Stimulated activated CD8-positive, alpha-beta memory T cell treated with anti-CD3 and anti-CD28 coated beads, Interleukin-4, amount 100 ng/mL, for 4 hours (primary cell): ENCODE measurements around the gene SLC26A5.
"Not testable (repeated sequence)": the region's sequence is repeated elsewhere in the genome, so short reads cannot be mapped to it uniquely, and the experiment has no call there.

Experiments used
- DNase-seq, 2 donors: peaks; one replicate each; pipeline ENCODE4 v3.0.0-alpha.2; 2020; ENCODE audit warnings: low read depth in 2 of 2, low spot score in 1 of 2

Gene SLC26A5, protein sequence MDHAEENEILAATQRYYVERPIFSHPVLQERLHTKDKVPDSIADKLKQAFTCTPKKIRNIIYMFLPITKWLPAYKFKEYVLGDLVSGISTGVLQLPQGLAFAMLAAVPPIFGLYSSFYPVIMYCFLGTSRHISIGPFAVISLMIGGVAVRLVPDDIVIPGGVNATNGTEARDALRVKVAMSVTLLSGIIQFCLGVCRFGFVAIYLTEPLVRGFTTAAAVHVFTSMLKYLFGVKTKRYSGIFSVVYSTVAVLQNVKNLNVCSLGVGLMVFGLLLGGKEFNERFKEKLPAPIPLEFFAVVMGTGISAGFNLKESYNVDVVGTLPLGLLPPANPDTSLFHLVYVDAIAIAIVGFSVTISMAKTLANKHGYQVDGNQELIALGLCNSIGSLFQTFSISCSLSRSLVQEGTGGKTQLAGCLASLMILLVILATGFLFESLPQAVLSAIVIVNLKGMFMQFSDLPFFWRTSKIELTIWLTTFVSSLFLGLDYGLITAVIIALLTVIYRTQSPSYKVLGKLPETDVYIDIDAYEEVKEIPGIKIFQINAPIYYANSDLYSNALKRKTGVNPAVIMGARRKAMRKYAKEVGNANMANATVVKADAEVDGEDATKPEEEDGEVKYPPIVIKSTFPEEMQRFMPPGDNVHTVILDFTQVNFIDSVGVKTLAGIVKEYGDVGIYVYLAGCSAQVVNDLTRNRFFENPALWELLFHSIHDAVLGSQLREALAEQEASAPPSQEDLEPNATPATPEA

DNA sequence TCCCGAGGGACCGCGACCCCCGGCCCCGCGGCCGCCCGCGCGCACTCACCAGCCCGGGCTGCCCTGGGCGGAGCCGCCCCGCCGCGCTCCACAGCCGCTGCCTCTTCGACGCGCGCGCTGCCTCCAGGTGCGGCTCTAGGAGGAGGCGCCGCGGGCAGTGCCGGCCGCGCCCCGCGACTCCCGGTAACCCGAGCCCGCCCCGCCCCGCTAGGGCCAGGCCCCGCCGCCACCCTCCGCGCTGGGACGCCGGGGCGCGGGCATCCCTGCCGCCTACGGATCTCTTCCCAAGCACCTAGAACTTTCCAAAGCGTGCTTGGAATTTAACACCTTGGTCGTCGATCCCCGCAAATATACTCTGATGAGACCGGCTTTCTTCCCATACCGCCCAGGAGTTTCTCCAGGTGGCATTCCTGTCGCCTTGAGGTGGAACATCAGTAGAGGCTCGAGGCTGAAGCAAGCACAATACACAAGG lies at the start of gene SLC26A5:
SLC26A5 (minus strand) TSS at position 159 of the 472 bp plus-strand sequence. CDS start 24,693 bp downstream, outside the sequence.
- no peak for DNase-seq

DNA sequence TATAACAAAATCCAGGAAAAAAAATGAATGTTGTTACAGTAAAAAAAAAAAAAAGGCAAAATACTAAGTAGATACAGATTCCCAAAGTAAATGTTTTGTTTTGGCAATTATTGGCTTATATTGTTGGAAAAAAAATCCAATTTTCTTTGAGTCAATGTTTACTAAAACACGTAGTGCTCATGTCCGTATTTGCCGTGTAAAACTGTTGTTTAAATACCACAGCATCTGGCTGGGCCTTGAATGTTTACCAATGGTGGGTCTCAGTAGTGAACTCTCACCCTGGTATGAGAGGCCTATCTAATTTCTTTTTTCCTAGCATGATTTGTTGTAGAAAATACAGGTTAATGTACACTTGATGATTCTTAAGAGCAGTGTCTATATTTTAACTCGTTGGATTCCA lies 41.4 kb upstream of the SLC26A5 start:
- no peak for DNase-seq

DNA sequence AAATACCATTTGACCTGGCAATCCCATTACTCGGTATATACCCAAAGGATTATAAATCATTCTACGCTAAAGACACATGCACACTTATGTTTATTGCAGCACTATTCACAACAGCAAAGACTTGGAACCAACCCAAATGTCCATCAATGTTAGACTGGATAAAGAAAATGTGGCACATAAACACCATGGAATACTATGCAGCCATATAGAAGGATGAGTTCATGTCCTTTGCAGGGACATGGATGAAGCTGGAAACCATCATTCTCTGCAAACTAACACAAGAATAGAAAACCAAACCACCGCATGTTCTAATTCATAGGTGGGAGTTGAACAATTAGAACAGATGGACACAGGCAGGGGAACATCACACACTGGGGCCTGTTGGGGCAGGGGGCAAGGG lies 40.9 kb upstream of the SLC26A5 start:
- not testable (repeated sequence) for DNase-seq

DNA sequence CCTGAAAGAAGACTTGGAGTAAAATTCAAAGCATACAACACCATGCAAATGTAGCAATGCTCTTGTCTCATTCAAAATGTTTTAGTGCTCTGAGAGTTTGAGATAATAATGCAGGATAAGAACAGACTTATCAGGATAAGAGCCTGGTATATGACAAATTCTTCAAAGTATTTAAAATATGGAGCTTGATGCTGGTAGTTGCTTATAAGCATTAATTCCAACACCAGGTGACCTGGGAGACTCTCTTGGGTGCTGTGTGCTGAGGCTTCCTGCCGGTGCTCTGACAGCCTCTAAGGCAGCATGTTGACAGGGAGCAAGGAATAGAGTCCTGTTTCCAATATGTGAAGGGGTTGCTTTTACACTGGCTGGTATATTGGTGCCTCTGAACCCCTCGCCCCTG lies 34.8 kb upstream of the SLC26A5 start:
- no peak for DNase-seq

DNA sequence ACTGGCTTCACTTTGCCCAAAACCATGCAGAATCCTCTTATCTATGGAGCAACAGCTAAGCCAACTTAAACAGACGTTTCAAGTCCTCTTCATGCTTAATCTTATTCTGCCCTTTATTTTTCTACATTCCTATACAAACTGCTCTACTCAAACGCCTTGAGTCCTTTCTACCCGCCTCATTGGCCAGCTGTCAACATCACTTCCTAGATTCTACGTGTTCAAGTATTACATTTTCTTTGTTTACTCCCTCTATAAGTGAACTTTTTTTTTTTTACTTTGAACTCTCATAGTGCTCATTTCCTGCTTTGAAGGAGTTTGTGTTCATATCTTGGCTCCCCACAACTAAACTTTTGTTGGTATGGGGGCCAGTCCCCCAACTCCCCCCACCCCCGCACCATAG lies 28.9 kb upstream of the SLC26A5 start:
- no peak for DNase-seq

DNA sequence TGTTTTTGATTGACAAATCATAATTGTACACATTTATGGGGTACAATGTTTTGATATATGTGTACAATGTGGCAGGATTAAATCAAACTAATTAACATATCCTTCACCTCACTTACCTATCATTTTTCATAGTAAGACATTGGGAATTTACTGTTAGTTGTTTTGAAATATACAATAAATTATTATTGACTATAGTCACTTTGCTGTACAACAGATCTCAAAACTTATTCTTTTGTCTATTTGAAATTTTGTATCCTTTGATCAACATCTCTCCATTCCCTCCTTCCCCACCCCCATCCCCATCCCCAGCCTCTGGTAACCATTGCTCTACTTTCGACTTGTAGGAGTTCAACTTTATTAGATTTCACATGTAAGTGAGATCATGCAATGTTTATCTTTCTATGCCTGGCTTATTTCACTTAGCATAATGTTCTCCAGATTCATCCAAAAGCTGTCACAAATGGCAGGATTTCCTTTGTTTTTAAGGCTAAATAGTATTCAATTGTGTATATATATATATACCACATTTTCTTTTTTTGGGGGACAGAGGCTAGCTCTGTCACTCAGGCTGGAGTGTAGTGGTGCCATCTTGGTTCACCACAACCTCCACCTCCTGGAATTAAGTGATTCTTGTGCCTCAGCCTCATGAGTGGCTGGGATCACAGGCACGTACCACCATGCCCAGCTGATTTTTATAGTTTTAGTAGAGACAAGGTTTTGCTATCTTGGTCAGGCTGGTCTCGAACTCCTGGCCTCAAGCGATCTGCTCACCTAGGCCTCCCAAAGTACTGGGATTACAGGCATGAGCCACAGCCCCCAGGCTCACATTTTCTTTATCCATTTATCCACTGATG lies 23.3 kb upstream of the SLC26A5 start:
- no peak for DNase-seq

DNA sequence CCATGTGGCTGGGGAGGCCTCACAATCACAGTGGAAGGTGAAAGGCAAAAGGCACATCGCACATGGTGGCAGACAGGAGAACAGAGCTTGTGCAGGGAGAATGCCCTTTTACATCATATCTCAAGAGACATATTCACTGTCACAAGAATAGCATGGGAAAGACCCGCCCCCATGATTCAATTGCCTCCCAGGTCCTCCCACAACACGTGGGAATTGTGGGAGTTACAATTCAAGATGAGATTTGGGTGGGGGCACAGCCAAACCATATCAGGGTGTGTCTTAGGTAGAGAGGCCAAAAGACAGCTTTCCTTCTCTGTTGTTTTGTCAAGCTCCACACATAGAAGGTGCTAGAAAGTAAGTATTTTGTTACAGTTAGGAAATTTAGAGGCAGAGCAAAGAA lies 20.8 kb upstream of the SLC26A5 start:
- no peak for DNase-seq

DNA sequence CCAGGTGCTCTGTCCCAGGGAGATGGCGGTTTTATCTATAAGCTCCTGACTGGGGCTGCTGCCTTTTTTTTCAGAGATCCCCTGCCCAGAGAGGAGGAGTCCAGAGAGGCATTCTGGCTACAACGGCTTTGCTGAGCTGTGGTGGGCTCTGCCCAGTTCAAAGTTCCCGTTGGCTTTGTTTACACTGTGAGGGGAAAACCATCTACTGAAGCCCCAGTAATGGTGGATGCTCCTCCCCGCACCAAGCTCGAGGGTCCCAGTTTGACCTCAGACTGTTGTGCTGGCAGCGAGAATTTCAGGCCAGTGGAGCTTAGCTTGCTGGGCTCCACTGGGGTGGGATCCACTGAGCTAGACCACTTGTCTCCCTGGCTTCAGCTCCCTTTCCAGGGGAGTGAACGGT lies 16.4 kb upstream of the SLC26A5 start:
- DNase-seq, result no peak

DNA sequence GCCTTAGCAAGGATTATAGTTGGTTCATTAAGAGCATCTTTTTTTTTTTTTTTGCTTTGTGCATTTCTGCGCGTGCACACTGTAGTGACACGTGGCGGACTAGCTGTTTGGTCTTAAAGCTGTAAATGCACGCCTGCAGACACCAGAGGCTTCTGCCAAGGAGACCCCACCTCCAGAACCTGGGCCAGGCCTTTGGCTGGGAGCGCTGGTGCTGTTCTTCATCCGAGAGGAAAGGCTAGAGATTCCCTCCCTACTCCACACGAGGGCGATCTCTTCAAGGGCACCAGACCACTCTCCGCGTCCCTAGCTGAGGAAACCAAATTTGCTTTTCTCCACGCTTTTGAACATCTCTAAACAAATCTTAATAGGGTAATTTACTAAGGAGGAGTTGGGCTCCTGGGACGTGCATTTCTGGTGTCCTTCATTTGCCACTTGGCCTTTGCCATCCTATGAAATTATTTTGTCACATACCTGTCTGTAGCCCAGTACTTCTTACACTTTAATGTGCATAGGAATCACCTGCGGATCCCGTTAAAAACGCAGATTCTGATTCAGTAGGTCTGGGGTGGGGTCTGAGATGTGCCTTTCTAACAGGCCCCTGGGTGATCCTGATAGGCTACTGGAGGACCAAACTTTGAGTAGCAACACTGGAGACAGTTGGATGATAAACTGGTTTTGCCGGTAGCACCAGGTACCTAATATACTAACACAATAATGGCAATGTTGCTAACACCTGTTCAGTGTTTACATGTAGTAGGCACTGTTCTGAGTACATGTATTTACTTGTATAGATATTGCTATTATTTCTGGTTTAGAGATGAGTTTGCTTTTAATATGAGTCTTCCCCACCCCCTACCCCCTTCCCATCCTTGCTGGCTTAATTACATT lies 1.3 kb upstream of the SLC26A5 start:
- no peak for DNase-seq

DNA sequence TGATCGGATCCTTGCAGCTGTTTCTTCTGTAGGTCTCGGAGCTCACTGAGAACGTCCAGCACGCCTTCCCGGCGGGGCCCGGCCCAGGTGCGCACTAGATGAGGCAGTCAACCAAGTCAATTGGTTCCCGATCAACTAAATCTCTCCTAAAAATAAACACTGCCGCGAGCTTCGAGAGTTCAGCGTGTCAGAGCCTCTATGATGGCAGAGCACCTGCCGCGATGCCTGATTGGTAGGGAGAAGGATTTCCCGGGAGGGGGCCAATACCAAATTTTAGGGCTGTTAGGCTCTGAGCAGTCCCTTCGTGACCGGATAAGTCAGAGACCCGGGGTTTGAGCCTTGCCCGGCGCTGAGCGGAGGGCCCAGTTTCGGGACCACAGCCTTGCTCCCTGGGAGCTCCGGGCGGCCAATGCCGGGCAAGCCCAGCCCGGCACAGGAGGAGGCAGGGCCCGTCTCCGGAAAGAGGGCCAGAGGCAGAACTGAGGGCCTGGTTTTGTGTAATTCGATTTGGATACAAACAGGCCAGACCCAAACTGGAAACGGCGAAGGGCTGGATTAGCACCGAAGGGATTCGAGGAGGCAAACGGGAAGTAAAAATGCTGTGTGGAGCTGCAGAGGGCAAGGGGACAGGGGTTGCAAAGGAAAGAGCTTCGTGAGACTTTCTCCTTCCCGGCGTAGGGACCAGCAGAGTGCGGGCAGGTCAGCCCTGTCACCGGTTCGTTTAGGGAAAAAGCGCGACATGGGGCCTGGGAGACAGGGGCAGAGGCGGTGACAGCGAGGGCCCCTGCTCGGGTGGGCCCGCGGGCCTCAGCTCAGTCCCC lies 569 bp downstream of the SLC26A5 start:
- no peak for DNase-seq

DNA sequence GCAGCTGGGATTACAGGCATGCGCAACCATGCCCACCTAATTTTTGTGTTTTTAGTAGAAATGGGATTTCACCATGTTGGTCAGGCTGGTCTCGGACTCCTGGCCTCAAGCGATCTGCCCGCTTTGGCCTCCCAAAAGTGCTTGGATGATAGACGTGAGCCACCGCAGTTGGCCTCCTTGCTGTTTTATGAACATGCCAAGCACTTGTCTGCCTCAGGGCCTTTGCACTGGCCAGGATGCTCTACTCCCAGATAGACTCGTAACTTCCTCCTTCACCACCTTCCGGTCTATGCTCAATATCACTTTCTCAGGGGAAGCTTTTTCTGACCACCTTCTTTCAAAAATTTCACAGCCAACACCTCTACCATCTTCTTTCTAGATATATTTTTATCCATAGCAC lies 6.3 kb downstream of the SLC26A5 start:
- DNase-seq, result no peak

DNA sequence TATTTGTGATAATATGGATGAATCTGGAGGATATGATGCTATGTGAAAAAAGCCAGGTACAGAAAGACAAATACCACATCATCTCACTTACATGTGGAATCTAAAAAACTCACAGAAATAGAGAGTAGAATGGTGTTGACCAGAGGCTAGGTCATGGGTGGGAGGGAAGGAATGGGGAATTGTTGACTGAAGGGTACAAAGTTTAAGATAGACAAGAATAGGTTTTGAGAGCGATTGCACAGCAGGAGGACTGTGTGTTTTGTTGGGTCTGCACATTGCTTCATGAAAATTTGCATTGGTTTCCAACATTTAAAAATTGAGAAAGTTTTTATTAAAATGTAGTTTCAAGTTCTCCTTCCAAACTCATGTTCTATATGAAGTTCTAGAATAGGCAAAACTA lies 8.4 kb downstream of the SLC26A5 start:
- DNase-seq, result no peak

DNA sequence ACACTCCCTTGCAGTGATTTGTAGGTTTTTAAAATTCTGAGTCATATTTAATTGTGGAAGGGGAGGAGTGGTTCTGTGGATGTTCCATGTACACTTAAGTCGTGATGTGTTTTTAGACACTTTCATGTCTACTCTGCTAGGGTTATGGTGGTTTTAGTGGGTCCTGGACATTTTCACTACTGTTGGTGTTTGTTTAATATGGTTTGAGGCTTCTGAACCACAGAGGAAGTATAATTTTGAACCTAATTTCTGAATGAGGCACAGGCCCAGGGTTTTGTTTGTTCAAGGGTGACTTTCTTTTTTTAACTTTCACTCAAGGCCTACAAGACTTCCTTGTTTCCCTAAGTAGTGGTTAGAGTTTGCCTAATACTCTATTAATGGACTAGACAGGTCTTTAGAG lies 13.3 kb downstream of the SLC26A5 start:
- no peak for DNase-seq

DNA sequence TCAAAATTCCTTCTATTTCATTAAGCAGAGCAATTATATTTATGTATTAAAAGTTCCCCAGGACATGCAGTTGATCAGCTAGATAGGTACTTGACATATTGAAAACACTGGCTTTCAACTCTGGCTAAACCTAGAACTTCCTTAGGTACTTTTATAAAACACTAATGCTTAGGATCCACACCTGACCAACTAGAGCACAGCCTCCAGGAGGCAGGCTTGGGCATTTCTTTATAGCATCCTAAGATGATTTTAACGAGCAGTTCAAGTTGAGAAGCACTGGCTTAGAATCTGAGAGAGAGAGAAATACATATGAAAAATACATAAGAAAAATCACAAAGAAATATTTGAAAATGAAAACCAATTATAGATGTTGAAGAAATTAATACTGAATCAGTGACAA lies 20.8 kb downstream of the SLC26A5 start:
- no peak for DNase-seq

DNA sequence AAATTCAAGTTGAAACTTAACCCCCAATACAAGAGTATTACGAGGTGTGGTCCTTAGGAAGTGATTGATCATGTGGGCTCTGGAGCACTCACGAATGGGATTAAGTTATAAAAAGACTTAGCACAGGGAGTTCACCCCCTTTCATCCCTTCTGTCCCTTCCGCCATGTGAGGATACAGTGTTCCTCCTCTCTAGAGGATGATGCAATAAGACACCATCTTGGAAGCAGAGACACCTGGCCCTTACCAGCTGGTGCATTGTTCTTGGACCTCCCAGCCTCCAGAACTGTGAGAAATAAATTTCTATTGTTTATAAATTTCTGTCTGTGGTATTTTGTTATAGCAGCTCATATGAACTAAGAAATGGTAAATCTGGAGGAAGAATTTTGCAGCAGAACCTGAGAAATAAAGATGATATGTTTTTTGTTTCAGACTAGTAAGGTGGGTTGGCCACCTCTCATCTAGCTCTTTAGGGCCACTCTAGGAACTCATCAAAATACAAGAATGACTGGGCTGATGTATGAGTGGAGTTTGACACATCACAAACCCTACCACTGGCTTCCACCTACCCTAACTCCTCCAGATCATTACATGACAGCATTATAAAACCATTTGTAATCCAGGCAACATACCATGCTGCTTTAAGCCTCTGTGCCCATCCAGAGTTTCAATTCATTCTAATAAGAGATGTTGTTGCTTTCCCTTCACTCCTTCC lies 22.4 kb downstream of the SLC26A5 start:
- no peak for DNase-seq

DNA sequence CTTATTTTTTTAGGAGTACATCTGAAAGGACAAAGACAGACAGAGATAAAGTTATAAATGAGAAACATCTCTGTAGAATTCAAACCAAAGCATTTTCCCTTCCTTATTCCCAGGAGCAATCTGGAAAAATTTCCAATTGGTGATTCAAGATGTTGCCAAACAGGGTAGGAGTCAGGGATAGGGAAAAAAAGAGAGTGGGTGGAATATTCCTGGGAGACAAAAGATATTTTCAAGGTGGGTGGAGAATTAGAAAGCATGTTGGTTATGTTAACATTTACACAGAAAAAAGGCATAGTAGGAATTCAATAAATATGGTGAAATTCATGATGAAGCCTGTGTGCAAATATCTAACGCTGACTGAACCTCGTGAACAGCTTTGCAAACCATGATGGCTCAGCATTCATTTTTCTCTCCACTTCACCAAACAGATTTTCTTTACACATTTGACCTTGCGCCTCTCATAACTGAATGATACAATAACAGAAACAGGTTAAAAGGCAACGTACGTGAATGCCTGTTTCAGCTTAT lies 25.1 kb downstream of the SLC26A5 start:
- DNase-seq, result no peak

DNA sequence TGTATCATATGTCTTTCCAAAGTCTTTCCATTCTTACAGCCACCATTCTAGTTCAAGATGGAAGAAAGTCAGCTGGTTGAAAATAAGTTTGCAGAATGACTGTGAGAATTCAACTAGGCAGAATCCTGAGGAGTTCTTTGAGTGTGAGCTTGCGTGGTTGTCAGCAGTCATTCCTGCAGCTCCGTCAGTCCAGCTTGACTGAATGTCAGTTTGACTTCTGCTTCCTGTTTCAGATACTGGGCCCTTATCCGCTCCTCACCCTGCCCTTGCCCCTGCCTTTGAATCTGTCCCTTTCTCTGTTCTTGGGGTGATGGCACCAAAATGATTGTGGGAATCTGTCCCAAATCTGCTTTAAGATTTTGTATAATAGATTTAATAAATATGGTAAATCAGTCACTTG lies 27.8 kb downstream of the SLC26A5 start:
- no peak for DNase-seq

DNA sequence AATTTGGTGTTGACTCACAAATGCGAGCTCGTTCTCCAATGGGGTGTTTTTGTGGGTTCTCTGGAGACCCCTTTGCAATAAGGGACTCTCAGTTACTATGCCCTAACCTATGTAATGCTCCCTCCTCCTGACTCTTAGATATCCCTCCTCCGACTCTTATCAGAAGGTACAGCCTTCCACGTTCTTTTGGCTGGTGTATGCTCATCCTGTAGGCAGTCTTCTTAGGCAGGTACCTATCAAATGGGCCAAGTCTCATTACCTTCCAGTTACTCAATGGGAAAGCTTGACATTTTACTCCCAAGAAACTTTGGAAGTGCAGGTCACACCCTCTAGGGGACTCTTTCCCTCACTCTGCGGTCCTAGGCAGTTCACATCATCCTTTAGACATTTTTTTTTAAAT lies 32.6 kb downstream of the SLC26A5 start:
- DNase-seq, result no peak

DNA sequence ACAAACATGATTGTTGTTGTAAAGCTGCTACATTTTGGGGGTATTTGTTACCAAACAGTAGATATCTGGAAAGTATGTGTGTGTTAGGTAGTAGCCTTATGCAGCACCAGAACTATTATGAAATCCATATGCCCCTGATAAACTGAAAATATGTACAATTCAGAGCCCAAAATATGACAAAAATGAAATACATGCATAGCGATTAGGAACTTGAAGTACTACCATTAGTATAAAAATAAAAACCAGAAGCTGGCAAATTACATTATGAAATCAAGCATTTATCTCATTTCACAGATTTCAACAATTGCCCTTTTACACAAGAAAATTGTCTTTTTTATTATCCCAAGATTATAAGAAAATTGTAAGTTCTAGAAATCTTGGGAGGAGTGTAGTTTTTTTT lies 33.9 kb downstream of the SLC26A5 start:
- no peak for DNase-seq
